A673 (cell line): ENCODE data around the gene EMP2.

Source experiments
- CTCF ChIP-seq: fragments of 300-800, 200-600 bp; sonication (generic); conservative IDR thresholded peaks from 2 replicates; pipeline ENCODE4 v1.5.1; 2017; ENCODE audit warnings: low read depth, mild to moderate bottlenecking, antibody characterized with exemption, low read length, moderate library complexity, mixed read lengths
- EZH2 ChIP-seq: fragments of 200-600 bp; sonication (generic); IDR thresholded peaks from 2 replicates; pipeline ENCODE4 v1.6.1; 2017; ENCODE audit warnings: borderline replicate concordance, low read depth, mild to moderate bottlenecking, mixed read lengths, antibody characterized with exemption, low read length; ENCODE audit not compliant: poor library complexity, severe bottlenecking

- TF ChIP-seq CTCF (no peak), EZH2 (no peak)
These were observed 85.9 kb downstream of the EMP2 start for GRCh38 chr16:10494343-10495030.
